Skin epidermis (tissue), 12 donors: ENCODE results near the gene FNIP1.
"Not testable (repeated sequence)": the region's sequence is repeated elsewhere in the genome, so short reads cannot be mapped to it uniquely, and the experiment has no call there.

Experiments used
- H3K27ac ChIP-seq, 21 experiments: fragments of 200-600 bp; sonication (generic) in 11 of 21; one replicate each; pipeline ENCODE4 v1.5.0; 2020; ENCODE audit warnings: mild to moderate bottlenecking in 3 of 21, inconsistent platforms in 2 of 21, moderate library complexity in 2 of 21
- H3K4me3 ChIP-seq, 7 experiments: fragments of 200-600 bp; sonication (generic) in 2 of 7; one replicate each; pipeline ENCODE4 v1.5.0; 2020; ENCODE audit warnings: inconsistent platforms in 2 of 7, mild to moderate bottlenecking in 2 of 7, moderate library complexity in 1 of 7

FNIP1 gene

GRCh38 chr5:131621164-131621563, 175.7 kb downstream of the FNIP1 start:
- not testable (repeated sequence) for H3K27ac ChIP-seq, H3K4me3 ChIP-seq

- no peak overlapping the region for H3K4me3 ChIP-seq
- H3K27ac ChIP-seq = no peak overlapping the region
Observed at GRCh38 chr5:131619102-131619501, 177.7 kb downstream of the FNIP1 start.

DNA sequence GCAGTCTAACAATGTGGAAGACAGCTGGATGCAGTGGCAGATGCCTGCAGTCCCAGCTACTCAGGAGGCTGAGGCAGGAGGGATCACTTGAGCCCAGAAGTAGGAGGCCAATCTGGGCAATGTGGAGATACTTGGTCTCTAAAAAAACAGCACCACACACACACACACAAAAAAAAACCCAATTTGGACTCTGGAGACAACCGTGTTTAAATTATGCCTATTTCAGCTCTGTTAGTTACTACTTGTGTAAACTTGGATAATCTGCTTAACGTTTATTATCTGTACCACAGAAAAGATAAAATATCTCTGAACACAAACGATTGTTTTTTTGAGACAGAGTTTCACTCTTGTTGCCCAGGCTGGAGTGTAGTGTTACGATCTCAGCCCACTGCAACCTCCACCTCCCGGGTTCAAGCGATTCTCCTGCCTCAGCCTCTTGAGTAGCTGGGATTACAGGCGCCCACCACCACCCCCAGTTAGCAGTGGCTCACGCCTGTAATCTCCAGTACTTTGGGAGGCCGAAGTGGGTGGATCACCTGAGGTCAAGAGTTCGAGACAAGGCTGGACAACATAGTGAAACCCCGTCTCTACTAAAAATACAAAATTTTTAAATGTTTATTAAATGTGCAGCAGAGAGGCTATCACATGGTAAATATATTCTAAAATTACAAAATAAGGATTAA, 179.5 kb downstream of the FNIP1 start:
- Histone ChIP-seq H3K27ac (no peak overlapping the region), H3K4me3 (no peak overlapping the region)

- Histone ChIP-seq H3K27ac (no peak overlapping the region), H3K4me3 (no peak overlapping the region)
Observed at GRCh38 chr5:131615957-131616356, 180.9 kb downstream of the FNIP1 start.

DNA sequence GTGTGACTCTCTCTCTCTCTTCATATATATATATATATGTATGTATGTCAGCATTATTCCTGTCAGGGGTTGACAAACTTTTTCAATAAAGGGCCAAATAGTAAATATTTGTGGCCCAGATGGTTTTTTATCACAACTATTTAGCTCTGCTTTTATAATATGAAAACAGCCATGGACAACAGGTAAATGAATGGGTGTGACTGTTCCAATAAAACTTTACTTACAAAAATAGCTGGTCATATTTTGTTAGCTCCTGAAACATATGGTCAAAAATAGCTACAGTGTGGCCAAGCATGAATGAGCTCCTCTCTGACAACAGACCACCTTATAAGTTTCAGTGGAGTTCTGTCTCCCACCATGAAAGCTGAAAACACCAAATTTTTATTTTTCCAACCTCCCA, 183.4 kb downstream of the FNIP1 start:
- Histone ChIP-seq H3K27ac (no peak overlapping the region), H3K4me3 (no peak overlapping the region)

DNA sequence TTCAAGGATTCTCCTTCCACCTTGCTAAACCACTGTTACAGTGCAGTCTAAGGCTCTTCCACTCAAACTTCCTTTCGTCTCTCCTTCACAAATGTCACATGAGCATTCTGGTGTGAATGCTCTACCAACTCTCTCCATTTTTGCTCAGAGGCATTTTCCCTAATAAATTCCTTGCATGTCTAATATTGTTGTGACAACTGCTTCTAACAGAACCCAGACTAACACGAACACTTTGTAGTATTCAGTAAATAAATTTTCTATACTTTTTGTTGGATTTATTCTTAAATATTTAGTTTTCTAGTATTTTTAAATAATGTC, 185.8 kb downstream of the FNIP1 start:
- no peak overlapping the region for H3K4me3 ChIP-seq
- no peak overlapping the region for H3K27ac ChIP-seq

DNA sequence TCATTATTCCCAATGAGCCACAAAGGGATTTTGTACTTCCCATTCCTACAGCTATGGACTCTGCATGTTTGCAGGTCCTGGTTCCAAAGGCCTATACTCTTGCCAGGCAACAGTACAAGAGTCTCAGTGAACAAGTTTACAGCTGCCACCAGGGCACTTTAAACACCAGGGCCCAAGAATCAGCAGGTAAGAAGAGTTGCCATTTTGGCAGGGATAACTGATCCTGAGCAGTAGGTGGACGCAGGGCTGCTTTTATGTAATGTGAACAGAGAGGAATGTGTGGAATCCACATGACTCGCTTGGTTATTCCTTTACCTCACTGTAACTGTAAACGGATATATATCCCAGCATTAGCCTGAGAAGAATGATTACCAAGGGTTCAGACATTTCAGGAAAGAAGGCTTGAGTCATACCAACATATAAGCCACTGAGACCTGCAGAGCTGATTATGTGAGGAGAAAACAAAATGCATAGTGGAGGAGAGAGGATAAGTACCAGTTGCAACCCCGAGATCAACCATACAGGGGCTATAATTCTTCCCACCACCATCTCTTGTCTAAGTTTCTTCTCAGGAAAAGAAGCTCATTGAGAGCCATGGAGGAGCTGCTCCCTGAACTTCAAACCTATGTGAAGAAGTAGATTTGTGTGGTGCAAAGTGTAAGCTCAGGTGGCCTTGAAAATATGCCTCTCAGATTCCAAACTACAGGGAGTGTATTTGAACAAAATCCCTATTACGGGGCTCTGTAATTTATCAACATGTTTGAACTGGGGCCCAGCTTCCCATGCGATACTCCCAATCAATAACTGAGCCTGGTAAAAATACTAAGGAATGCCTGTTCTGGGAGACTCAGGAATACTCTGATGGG, 186.4 kb downstream of the FNIP1 start:
- no peak overlapping the region for H3K4me3 ChIP-seq
- H3K27ac ChIP-seq = no peak overlapping the region

GRCh38 chr5:131609774-131610173, 187.0 kb downstream of the FNIP1 start:
- Histone ChIP-seq H3K27ac (no peak overlapping the region), H3K4me3 (no peak overlapping the region)

GRCh38 chr5:131608597-131608996, 188.2 kb downstream of the FNIP1 start:
- Histone ChIP-seq H3K27ac (no peak overlapping the region), H3K4me3 (no peak overlapping the region)

- Histone ChIP-seq H3K4me3 (no peak overlapping the region), H3K27ac (no peak overlapping the region)
Observed at GRCh38 chr5:131607903-131608540, 188.8 kb downstream of the FNIP1 start.

DNA sequence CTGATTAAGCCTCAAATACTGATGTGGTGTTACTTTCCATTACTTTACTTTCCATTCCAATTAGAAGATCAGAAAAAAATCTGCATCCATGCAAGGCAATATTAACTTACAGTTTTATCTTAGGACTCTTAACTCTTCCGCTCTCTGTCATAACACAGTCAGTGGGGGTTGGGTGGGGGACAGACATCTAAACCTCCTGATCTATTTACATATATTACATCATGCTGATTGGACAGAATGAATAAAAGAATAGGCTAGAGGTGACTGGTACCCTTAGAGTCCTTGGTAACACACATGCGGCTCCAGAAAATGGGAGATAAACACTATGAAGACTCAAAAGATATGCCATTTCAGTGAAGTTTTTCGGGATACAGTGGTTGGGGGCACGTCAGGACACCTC, 189.4 kb downstream of the FNIP1 start:
- H3K4me3 ChIP-seq = no peak overlapping the region
- no peak overlapping the region for H3K27ac ChIP-seq

- no peak overlapping the region for H3K27ac ChIP-seq
- H3K4me3 ChIP-seq = no peak overlapping the region
Observed at GRCh38 chr5:131605086-131605485, 191.7 kb downstream of the FNIP1 start.

DNA sequence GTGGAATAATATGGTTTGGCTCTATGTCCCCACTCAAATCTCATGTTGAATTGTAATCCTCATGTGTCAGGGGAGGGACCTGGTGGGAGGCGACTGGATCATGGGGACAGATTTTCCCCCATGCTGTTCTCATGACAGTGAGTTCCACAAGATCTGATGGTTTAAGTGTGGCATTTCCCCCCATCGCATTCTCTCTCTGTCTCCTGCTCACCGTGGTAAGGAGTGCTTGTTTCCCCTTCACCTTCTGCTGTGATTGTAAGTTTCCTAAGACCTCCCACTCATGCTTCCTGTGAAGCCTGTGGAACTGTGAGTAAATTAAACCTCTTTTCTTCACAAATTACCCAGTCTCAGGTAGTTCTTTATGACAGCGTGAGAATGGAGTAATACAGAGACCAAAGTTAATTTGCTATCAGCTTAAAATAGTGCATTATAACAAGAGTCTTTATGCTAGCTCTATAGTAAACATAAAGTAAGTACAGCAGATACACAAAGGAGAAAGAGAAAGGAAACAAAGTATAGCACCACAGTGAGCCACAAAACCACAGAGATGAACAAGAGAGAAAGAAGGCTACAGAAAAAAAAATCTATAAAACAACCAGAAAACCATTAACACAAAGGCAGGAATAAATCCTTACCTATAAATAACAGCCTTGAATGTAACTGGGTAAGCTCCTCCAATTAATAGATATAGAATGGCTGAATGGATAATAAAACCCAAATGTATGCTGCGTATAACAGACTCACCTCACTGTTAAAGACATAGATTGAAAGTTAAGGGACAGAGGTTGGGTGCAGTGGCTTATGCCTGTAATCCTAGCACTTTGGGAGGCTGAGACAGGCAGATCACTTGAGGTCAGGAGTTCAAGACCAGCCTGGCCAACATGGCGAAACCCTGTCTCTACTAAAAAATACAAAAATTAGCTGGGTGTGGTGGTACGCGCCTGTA, 201.5 kb downstream of the FNIP1 start:
- peak overlapping the region in 3 of 21 experiments; percentile 18 to 71 (median 36) for H3K27ac ChIP-seq
- H3K4me3 ChIP-seq = no peak overlapping the region

DNA sequence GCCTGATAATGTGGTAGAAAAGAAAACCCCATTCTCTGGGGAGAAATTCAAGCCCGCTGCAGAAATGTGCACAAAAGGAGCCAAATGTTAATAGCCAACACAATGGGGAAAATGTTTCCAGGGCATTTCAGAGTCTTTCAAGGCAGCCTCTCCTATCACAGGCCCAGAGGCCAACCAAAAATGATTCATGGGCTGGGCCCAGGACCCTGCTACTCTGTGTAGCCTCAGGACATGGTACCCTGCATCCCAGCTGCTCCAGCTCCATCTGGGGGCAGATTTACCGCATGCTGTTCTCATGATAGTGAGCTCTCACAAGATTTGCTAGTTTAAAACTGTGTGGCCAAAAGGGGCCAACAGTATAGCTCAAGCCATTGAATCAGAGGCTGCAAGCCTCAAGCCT, 202.9 kb downstream of the FNIP1 start:
- Histone ChIP-seq H3K4me3 (no peak overlapping the region), H3K27ac (peak overlapping the region in 4 of 21 experiments; percentile 12 to 71 (median 26))

DNA sequence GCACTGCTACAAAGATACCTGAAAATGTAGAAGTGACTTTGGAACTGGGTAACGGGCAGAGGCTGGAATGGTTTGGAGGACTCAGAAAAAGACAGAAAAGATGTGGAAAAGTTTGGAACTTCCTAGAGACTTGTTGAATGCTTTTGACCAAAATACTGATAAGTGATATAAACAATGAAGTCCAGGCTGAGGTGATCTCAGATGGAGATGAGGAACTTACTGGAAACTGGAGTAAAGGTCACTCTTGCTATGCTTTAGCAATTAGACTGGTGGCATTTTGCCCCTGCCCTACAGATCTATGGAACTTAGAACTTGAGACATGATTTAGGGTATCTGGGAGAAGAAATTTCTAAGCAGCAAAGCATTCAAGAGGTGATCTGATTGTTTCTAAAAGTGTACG, 203.4 kb downstream of the FNIP1 start:
- H3K27ac ChIP-seq = peak overlapping the region in 1 of 21 experiments; percentile 12
- not testable (repeated sequence) for H3K4me3 ChIP-seq
